Hepatocyte (in vitro differentiated cells): ENCODE data around the gene EYS. TPM values are rescaled to one million over a fixed set of nuclear protein-coding genes. Genes with fewer than 3 reads are reported as not detected.

Experiments used
- DNase-seq: peaks from one replicate; pipeline ENCODE4 v3.0.0-alpha.2; 2016; ENCODE audit warnings: low spot score
- H2AFZ ChIP-seq: fragments of 200-600 bp; sonication (generic); 2 replicates; pipeline ENCODE4 v1.6.0; 2016; ENCODE audit warnings: antibody characterized with exemption, mild to moderate bottlenecking
- H3K27ac ChIP-seq: fragments of 200-600 bp; sonication (generic); 2 replicates; pipeline ENCODE4 v1.5.1; 2016; ENCODE audit warnings: mild to moderate bottlenecking
- H3K27me3 ChIP-seq: fragments of 200-600 bp; sonication (generic); 2 replicates; pipeline ENCODE4 v1.6.1; 2016
- H3K36me3 ChIP-seq: fragments of 200-600 bp; sonication (generic); replicated peaks from 2 replicates; pipeline ENCODE4 v1.5.1; 2016; ENCODE audit warnings: low read depth; ENCODE audit not compliant: insufficient read depth
- H3K4me1 ChIP-seq: fragments of 200-600 bp; sonication (generic); 2 replicates; pipeline ENCODE4 v1.5.1; 2016; ENCODE audit warnings: mild to moderate bottlenecking, moderate library complexity; ENCODE audit not compliant: insufficient read depth
- H3K4me2 ChIP-seq: fragments of 200-600 bp; sonication (generic); 2 replicates; pipeline ENCODE4 v1.6.0; 2016
- H3K4me3 ChIP-seq: fragments of 200-600 bp; sonication (generic); 2 replicates; pipeline ENCODE4 v1.5.1; 2016; ENCODE audit warnings: mild to moderate bottlenecking
- H3K79me2 ChIP-seq: fragments of 200-600 bp; sonication (generic); 2 replicates; pipeline ENCODE4 v1.6.0; 2017; ENCODE audit warnings: mild to moderate bottlenecking
- H3K9me2 ChIP-seq: fragments of 200-600 bp; sonication (generic); replicated peaks from 2 replicates; pipeline ENCODE4 v1.6.0; 2017; ENCODE audit warnings: mild to moderate bottlenecking; ENCODE audit not compliant: insufficient read depth
- H3K9me3 ChIP-seq: fragments of 200-600 bp; sonication (generic); 2 replicates; pipeline ENCODE4 v1.5.1; 2016; ENCODE audit warnings: low read depth, mild to moderate bottlenecking
- H4K20me1 ChIP-seq: fragments of 200-600 bp; sonication (generic); 2 replicates; pipeline ENCODE4 v1.6.0; 2016; ENCODE audit warnings: mild to moderate bottlenecking; ENCODE audit not compliant: insufficient read depth, poor library complexity, severe bottlenecking
- EZH2 ChIP-seq: fragments of 200-600 bp; sonication (generic); IDR thresholded peaks from 2 replicates; pipeline ENCODE4 v1.6.1; 2016; ENCODE audit warnings: antibody characterized with exemption, mild to moderate bottlenecking, borderline replicate concordance
- EZH2phosphoT487 ChIP-seq: fragments of 200-600 bp; sonication (generic); IDR thresholded peaks from one replicate; pipeline ENCODE4 v1.6.1; 2018; ENCODE audit warnings: antibody characterized with exemption, mild to moderate bottlenecking, low read depth, moderate library complexity; ENCODE audit not compliant: unreplicated experiment, severe bottlenecking
- WGBS: methylation state at CpG from one replicate; pipeline ENCODE4 v1.1.6; 2016; ENCODE audit warnings: low lambda C conversion rate; ENCODE audit errors: missing lambda C conversion rate; 5-methylcytosine and 5-hydroxymethylcytosine counted together
- polyA plus RNA-seq: library from polyadenylated mRNA; unstranded; fragments of >200 nt; fragmentation: Nextera tagmentation; extraction: Ambion mirVana; gene quantifications from 2 replicates; pipeline ENCODE4 v1.2.1, GENCODE V29; 2016
- total RNA-seq: library from RNA; depleted of rRNA; stranded (reverse); fragments of >200 nt; gene quantifications from 2 replicates; pipeline ENCODE4 v1.2.3, GENCODE V29; 2014
- TF ChIP-seq, protein P1 (sequence below): fragments of 200-600 bp; sonication (generic); IDR thresholded peaks from 2 replicates; pipeline ENCODE4 v1.5.1; 2016; ENCODE audit warnings: antibody characterized with exemption, mild to moderate bottlenecking; ENCODE audit not compliant: poor library complexity

The EYS gene
- total and polyA plus RNA-seq, 2 experiments from 2014 or later: 0.57 to 0.68 TPM

GRCh38 chr6:64644024-64644423 is 1063.0 kb downstream of the EYS start:
- H3K4me1 ChIP-seq: no peaks in the 10 kb centered on the region
- no peak overlapping the region for H3K4me2 ChIP-seq
- 37% methylated on average over 1 of the region's 1 CpG for WGBS
- no peak overlapping the region for H3K4me3 ChIP-seq
- H2AFZ ChIP-seq: no peak overlapping the region
- no peaks in the 10 kb centered on the region for H4K20me1 ChIP-seq
- H3K9me3 ChIP-seq: no peaks in the 10 kb centered on the region
- H3K79me2 ChIP-seq: no peaks in the 10 kb centered on the region
- H3K27ac ChIP-seq: no peak overlapping the region
- no peaks in the 10 kb centered on the region for H3K36me3 ChIP-seq
- TF ChIP-seq EZH2 (no peak), EZH2phosphoT487 (no peak)
- TF ChIP-seq, protein P1, sequence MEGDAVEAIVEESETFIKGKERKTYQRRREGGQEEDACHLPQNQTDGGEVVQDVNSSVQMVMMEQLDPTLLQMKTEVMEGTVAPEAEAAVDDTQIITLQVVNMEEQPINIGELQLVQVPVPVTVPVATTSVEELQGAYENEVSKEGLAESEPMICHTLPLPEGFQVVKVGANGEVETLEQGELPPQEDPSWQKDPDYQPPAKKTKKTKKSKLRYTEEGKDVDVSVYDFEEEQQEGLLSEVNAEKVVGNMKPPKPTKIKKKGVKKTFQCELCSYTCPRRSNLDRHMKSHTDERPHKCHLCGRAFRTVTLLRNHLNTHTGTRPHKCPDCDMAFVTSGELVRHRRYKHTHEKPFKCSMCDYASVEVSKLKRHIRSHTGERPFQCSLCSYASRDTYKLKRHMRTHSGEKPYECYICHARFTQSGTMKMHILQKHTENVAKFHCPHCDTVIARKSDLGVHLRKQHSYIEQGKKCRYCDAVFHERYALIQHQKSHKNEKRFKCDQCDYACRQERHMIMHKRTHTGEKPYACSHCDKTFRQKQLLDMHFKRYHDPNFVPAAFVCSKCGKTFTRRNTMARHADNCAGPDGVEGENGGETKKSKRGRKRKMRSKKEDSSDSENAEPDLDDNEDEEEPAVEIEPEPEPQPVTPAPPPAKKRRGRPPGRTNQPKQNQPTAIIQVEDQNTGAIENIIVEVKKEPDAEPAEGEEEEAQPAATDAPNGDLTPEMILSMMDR: no peak
- no peaks in the 10 kb centered on the region for H3K9me2 ChIP-seq
- no peaks in the 10 kb centered on the region for H3K27me3 ChIP-seq
- no peak for DNase-seq

DNA sequence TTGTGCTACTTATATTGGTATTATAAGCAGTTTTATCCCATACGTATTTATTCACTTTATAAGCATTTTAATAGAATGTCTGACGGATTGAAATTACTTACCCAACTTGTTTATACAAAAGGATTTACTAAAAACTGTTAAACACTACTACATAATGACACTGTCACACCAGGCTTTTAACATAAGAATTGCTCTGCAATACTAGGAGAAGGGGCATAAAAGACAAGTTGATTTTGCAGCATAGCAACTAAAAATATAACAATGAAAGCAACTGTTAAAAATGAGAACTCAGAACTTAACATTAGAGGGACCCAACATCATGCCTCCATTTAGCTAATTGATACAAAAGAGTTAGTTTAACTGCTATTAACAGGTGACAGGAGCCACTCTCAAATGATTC is 1076.1 kb downstream of the EYS start:
- Histone ChIP-seq H3K27me3 (no peaks in the 10 kb centered on the region), H3K4me1 (no peaks in the 10 kb centered on the region), H2AFZ (no peak overlapping the region), H3K27ac (no peak overlapping the region), H3K4me2 (no peak overlapping the region), H3K9me2 (no peaks in the 10 kb centered on the region), H4K20me1 (no peaks in the 10 kb centered on the region), H3K9me3 (no peaks in the 10 kb centered on the region), H3K79me2 (no peaks in the 10 kb centered on the region), H3K36me3 (no peaks in the 10 kb centered on the region), H3K4me3 (no peak overlapping the region)
- no peak for TF ChIP-seq EZH2
- TF ChIP-seq, protein P1: no peak
- TF ChIP-seq EZH2phosphoT487: no peak
- WGBS: 33% methylated on average over 2 of the region's 2 CpGs
- no peak for DNase-seq

DNA sequence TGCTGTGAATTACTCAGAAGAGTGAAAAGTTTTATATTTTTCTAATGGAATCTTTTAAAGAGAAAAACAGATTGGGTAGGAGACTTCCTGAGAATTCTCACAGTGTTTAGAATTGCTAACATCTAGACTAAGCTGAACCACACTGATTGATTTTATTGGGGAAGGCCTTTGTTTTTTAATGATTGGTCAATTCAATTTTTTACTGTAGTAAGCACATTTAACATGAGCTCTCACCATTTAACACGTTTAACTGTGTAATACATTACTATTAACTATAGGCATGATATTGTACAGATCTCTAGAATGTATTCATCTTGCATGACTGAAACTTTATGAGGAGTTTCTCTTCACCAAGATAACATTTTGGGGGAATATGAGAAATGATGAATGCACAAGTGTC is 1084.1 kb downstream of the EYS start:
- Histone ChIP-seq H3K36me3 (no peaks in the 10 kb centered on the region), H2AFZ (no peak overlapping the region), H3K4me3 (no peak overlapping the region), H3K9me2 (no peaks in the 10 kb centered on the region), H3K4me1 (no peaks in the 10 kb centered on the region), H4K20me1 (no peaks in the 10 kb centered on the region), H3K79me2 (no peaks in the 10 kb centered on the region), H3K27me3 (no peaks in the 10 kb centered on the region), H3K9me3 (no peaks in the 10 kb centered on the region), H3K4me2 (no peak overlapping the region), H3K27ac (no peak overlapping the region)
- WGBS: 64% methylated on average over 1 of the region's 1 CpG
- DNase-seq: no peak
- TF ChIP-seq, protein P1: no peak
- TF ChIP-seq EZH2 (no peak), EZH2phosphoT487 (no peak)

- Histone ChIP-seq H3K27ac (no peak overlapping the region), H4K20me1 (no peaks in the 10 kb centered on the region), H3K9me2 (no peaks in the 10 kb centered on the region), H3K79me2 (no peaks in the 10 kb centered on the region), H3K36me3 (no peaks in the 10 kb centered on the region), H3K9me3 (no peaks in the 10 kb centered on the region), H3K4me2 (no peak overlapping the region), H2AFZ (no peak overlapping the region), H3K4me3 (no peak overlapping the region), H3K27me3 (no peaks in the 10 kb centered on the region), H3K4me1 (no peaks in the 10 kb centered on the region)
- TF ChIP-seq EZH2phosphoT487 (no peak), EZH2 (no peak)
- TF ChIP-seq, protein P1: no peak
- no peak for DNase-seq
- WGBS: 70% methylated on average over 1 of the region's 1 CpG
Observed at GRCh38 chr6:64602993-64603392, 1104.0 kb downstream of the EYS start.
